Astrocyte (in vitro differentiated cells and primary cell): ENCODE results near the gene CREB3. TPM values are rescaled to one million over a fixed set of nuclear protein-coding genes. Genes with fewer than 3 reads are reported as not detected.

Experiments
- DNase-seq: peaks from one replicate; pipeline ENCODE4 v3.0.0-alpha.2; 2010; ENCODE audit warnings: low read depth
- FAIRE-seq: peaks from 2 replicates; lab custom pipeline; 2011; peaks lifted over from hg19 to GRCh38; lab: Jason Lieb, UNC
- H2AFZ ChIP-seq: 2 replicates; pipeline ENCODE4 v1.6.0; 2012; ENCODE audit warnings: low read depth, low read length, inconsistent platforms
- H3K27ac ChIP-seq: 2 replicates; pipeline ENCODE4 v1.5.1; 2011; ENCODE audit warnings: low read depth, low read length, inconsistent platforms
- H3K27me3 ChIP-seq: 2 replicates; pipeline ENCODE4 v1.6.0; 2011; ENCODE audit warnings: low read length, inconsistent platforms; ENCODE audit not compliant: insufficient read depth
- H3K36me3 ChIP-seq: 2 replicates; pipeline ENCODE4 v1.5.1; 2011; ENCODE audit warnings: low read length, inconsistent platforms; ENCODE audit not compliant: insufficient read depth
- H3K4me1 ChIP-seq: 2 replicates; pipeline ENCODE4 v1.5.1; 2011; ENCODE audit warnings: low read length, inconsistent platforms; ENCODE audit not compliant: insufficient read depth
- H3K4me2 ChIP-seq: 2 replicates; pipeline ENCODE4 v1.6.0; 2012; ENCODE audit warnings: low read length, inconsistent platforms
- H3K4me3 ChIP-seq: 2 replicates; pipeline ENCODE4 v1.5.1; 2011; ENCODE audit warnings: low read depth, mild to moderate bottlenecking, low read length, inconsistent platforms; ENCODE audit not compliant: insufficient read depth
- H3K79me2 ChIP-seq: 2 replicates; pipeline ENCODE4 v1.6.0; 2012; ENCODE audit warnings: mild to moderate bottlenecking, low read length, inconsistent platforms; ENCODE audit not compliant: insufficient read depth
- H3K9ac ChIP-seq: 2 replicates; pipeline ENCODE4 v1.6.0; 2012; ENCODE audit warnings: mild to moderate bottlenecking, low read length, inconsistent platforms
- H3K9me3 ChIP-seq: 2 replicates; pipeline ENCODE4 v1.5.1; 2012; ENCODE audit warnings: low read depth, mild to moderate bottlenecking, low read length, inconsistent platforms; ENCODE audit not compliant: insufficient read depth
- H4K20me1 ChIP-seq: 2 replicates; pipeline ENCODE4 v1.6.0; 2012; ENCODE audit warnings: low read length, inconsistent platforms; ENCODE audit not compliant: insufficient read depth
- H3K27ac Mint-ChIP-seq: one replicate; pipeline ENCODE4 v1.8.0; 2021; ENCODE audit warnings: mild to moderate bottlenecking, mixed read lengths; ENCODE audit not compliant: unreplicated experiment
- H3K27me3 Mint-ChIP-seq: one replicate; pipeline ENCODE4 v1.8.0; 2021; ENCODE audit warnings: low read depth, mixed read lengths; ENCODE audit not compliant: unreplicated experiment
- H3K36me3 Mint-ChIP-seq: one replicate; pipeline ENCODE4 v1.8.0; 2021; ENCODE audit warnings: low read depth, mixed read lengths; ENCODE audit not compliant: unreplicated experiment
- H3K4me1 Mint-ChIP-seq: one replicate; pipeline ENCODE4 v1.8.0; 2021; ENCODE audit warnings: low read depth, mixed read lengths; ENCODE audit not compliant: unreplicated experiment
- H3K4me3 Mint-ChIP-seq: one replicate; pipeline ENCODE4 v1.8.0; 2021; ENCODE audit warnings: mild to moderate bottlenecking, moderate library complexity, mixed read lengths; ENCODE audit not compliant: unreplicated experiment
- H3K9me3 Mint-ChIP-seq: one replicate; pipeline ENCODE4 v1.8.0; 2021; ENCODE audit warnings: mild to moderate bottlenecking, mixed read lengths; ENCODE audit not compliant: unreplicated experiment
- EZH2 ChIP-seq: IDR thresholded peaks from 2 replicates; pipeline ENCODE4 v1.6.1; 2012; ENCODE audit warnings: mild to moderate bottlenecking, low read length, inconsistent platforms; ENCODE audit not compliant: insufficient read depth
- total RNA-seq: library from RNA; stranded (reverse); gene quantifications from 2 replicates; pipeline ENCODE4 v1.2.1, GENCODE V29; 2021
- TF ChIP-seq, protein P1 (sequence below): IDR thresholded peaks from 2 replicates; pipeline ENCODE4 v1.5.1; 2011; ENCODE audit warnings: low read depth, mild to moderate bottlenecking, inconsistent platforms, low read length, moderate library complexity; ENCODE audit not compliant: insufficient read depth

CREB3 gene
- total RNA-seq, 1 donor from 2014 or later, result 84.1 TPM

DNA sequence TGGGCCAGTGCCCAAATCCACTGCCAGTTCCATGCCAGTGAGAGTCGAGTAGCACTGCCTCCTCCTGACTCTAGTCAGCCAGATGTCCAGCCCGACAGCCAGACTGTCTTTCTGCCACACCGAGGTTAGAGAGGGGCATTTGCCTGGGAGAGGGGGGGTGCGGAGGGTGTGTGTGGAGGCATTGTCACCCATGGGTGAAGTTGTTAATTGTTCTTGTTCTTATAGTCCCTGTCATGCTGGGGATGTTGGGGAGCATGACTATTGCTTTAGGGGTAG is 17.7 kb downstream of the CREB3 start:
- Histone ChIP-seq H3K4me1 (peaks cover 29% of the 10 kb centered on the region), H3K27ac (no peak overlapping the region), H3K4me2 (peak overlapping the region; percentile 95), H3K79me2 (peaks cover 55% of the 10 kb centered on the region), H4K20me1 (peaks cover 45% of the 10 kb centered on the region), H3K9me3 (no peaks in the 10 kb centered on the region), H3K9ac (peak overlapping the region; percentile 93), H3K27me3 (no peaks in the 10 kb centered on the region), H3K4me3 (peak overlapping the region; percentile 92), H3K36me3 (peaks cover 19% of the 10 kb centered on the region), H2AFZ (no peak overlapping the region)
- no peak for FAIRE-seq
- Mint-ChIP-seq H3K9me3 (no peaks in the 10 kb centered on the region), H3K27me3 (no peaks in the 10 kb centered on the region), H3K4me3 (peak overlapping the region; percentile 95), H3K36me3 (peaks cover 23% of the 10 kb centered on the region), H3K4me1 (peaks cover 20% of the 10 kb centered on the region), H3K27ac (peak overlapping the region; percentile 1)
- TF ChIP-seq, protein P1, sequence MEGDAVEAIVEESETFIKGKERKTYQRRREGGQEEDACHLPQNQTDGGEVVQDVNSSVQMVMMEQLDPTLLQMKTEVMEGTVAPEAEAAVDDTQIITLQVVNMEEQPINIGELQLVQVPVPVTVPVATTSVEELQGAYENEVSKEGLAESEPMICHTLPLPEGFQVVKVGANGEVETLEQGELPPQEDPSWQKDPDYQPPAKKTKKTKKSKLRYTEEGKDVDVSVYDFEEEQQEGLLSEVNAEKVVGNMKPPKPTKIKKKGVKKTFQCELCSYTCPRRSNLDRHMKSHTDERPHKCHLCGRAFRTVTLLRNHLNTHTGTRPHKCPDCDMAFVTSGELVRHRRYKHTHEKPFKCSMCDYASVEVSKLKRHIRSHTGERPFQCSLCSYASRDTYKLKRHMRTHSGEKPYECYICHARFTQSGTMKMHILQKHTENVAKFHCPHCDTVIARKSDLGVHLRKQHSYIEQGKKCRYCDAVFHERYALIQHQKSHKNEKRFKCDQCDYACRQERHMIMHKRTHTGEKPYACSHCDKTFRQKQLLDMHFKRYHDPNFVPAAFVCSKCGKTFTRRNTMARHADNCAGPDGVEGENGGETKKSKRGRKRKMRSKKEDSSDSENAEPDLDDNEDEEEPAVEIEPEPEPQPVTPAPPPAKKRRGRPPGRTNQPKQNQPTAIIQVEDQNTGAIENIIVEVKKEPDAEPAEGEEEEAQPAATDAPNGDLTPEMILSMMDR, result no peak
- no peak for TF ChIP-seq EZH2
- DNase-seq, result no peak

- Histone ChIP-seq H3K4me1 (peaks cover 28% of the 10 kb centered on the region), H3K79me2 (peaks cover 22% of the 10 kb centered on the region), H3K36me3 (peaks cover 19% of the 10 kb centered on the region), H4K20me1 (peaks cover 19% of the 10 kb centered on the region), H3K4me2 (no peak overlapping the region), H3K27me3 (no peaks in the 10 kb centered on the region), H3K9ac (no peak overlapping the region), H2AFZ (no peak overlapping the region), H3K4me3 (no peak overlapping the region), H3K9me3 (no peaks in the 10 kb centered on the region), H3K27ac (no peak overlapping the region)
- Mint-ChIP-seq H3K4me3 (peak overlapping the region; percentile 24), H3K9me3 (no peaks in the 10 kb centered on the region), H3K36me3 (peaks cover 18% of the 10 kb centered on the region), H3K27ac (no peak overlapping the region), H3K27me3 (no peaks in the 10 kb centered on the region), H3K4me1 (peaks cover 2% of the 10 kb centered on the region)
- no peak for TF ChIP-seq EZH2
- TF ChIP-seq, protein P1, result no peak
- no peak for DNase-seq
- FAIRE-seq, result no peak
These were observed 21.0 kb downstream of the CREB3 start for GRCh38 chr9:35753466-35753865.

GRCh38 chr9:35754264-35754663 is 21.8 kb downstream of the CREB3 start, which contains the start of gene MSMP:
MSMP (minus strand) TSS chr9:35754276; CDS start chr9:35754129, 147 bp downstream.
- Mint-ChIP-seq H3K4me3 (peak within 1 kb of the TSS; percentile 24), H3K4me1 (peaks cover 5% of the 10 kb centered on the region), H3K9me3 (no peaks in the 10 kb centered on the region), H3K27me3 (no peaks in the 10 kb centered on the region), H3K36me3 (peaks cover 18% of the 10 kb centered on the region), H3K27ac (no peak within 1 kb of the TSS)
- Histone ChIP-seq H2AFZ (no peak within 1 kb of the TSS), H3K4me1 (peaks cover 28% of the 10 kb centered on the region), H3K4me3 (no peak within 1 kb of the TSS), H3K79me2 (peaks cover 15% of the 10 kb centered on the region), H3K27me3 (no peaks in the 10 kb centered on the region), H3K9me3 (no peaks in the 10 kb centered on the region), H3K4me2 (no peak within 1 kb of the TSS), H3K27ac (no peak within 1 kb of the TSS), H4K20me1 (peaks cover 19% of the 10 kb centered on the region), H3K36me3 (peaks cover 19% of the 10 kb centered on the region), H3K9ac (no peak within 1 kb of the TSS)
- TF ChIP-seq, protein P1, result no peak
- TF ChIP-seq EZH2, result no peak
- no peak for DNase-seq
- FAIRE-seq, result no peak
